HEK293 (cell line): ENCODE data around the gene FKBP10.
A peak's percentile ranks its signal among the peaks of the same experiment; 100 is the strongest.

Source experiments
- CTCF ChIA-PET: fragments of 350-600 bp; formaldehyde crosslinking; extraction: SDS; loops from one replicate; lab custom pipeline; 2021; ENCODE audit warnings: antibody characterized with exemption; lab: Yijun Ruan, JAX
- POLR2A ChIA-PET: fragments of 300-600 bp; formaldehyde crosslinking; extraction: SDS; loops from one replicate; lab custom pipeline; 2020; ENCODE audit warnings: antibody characterized with exemption, inconsistent platforms; lab: Yijun Ruan, JAX
- H3K27ac ChIP-seq: fragments of 200-500 bp; sonication (Bioruptor generic); 2 replicates; pipeline ENCODE4 v1.5.1; 2014; ENCODE audit warnings: low read depth, low read length, control low read depth, inconsistent platforms; ENCODE audit errors: extremely low read depth
- H3K36me3 ChIP-seq, 2 experiments: fragments of 200-500 bp in 1 of 2; sonication (Bioruptor generic) in 1 of 2; 1 replicate in 1 of 2; 2 replicates in 1 of 2; pipeline ENCODE4 v1.5.1; 2014 to 2017; ENCODE audit warnings: inconsistent platforms in 2 of 2, low read length in 2 of 2; ENCODE audit not compliant: control insufficient read depth in 2 of 2, insufficient read depth in 1 of 2
- H3K4me1 ChIP-seq: fragments of 200-500 bp; sonication (Bioruptor generic); 2 replicates; pipeline ENCODE4 v1.5.1; 2014; ENCODE audit warnings: mild to moderate bottlenecking, low read length, inconsistent platforms; ENCODE audit not compliant: control insufficient read depth, insufficient read depth
- H3K4me3 ChIP-seq: 2 replicates; pipeline ENCODE4 v1.5.1; 2011; ENCODE audit warnings: low read depth, mild to moderate bottlenecking, control low read depth, low read length, moderate library complexity
- H3K9me3 ChIP-seq: fragments of 200-500 bp; sonication (Bioruptor generic); 2 replicates; pipeline ENCODE4 v1.5.1; 2014; ENCODE audit warnings: low read depth, low read length, inconsistent platforms; ENCODE audit not compliant: control insufficient read depth, insufficient read depth
- ATF2 ChIP-seq: fragments of 450-650 bp; formaldehyde crosslinking; IDR thresholded peaks from 2 replicates; pipeline ENCODE4 v1.5.1; 2016; ENCODE audit warnings: missing biosample characterization, missing genetic modification characterization, low read depth
- PRDM1 ChIP-seq: fragments of 450-650 bp; formaldehyde crosslinking; IDR thresholded peaks from 2 replicates; pipeline ENCODE4; 2016; ENCODE audit warnings: missing biosample characterization, missing genetic modification characterization
- TRIM28 ChIP-seq: IDR thresholded peaks from 2 replicates; pipeline ENCODE4 v1.6.1; 2011; ENCODE audit warnings: low read length, control low read depth, borderline replicate concordance
- TSHZ1 ChIP-seq: fragments of 450-650 bp; formaldehyde crosslinking; IDR thresholded peaks from 2 replicates; pipeline ENCODE4 v1.5.1; 2016; ENCODE audit warnings: missing biosample characterization, missing genetic modification characterization, borderline replicate concordance
- ZIC2 ChIP-seq: fragments of 450-650 bp; formaldehyde crosslinking; IDR thresholded peaks from 2 replicates; pipeline ENCODE4 v1.5.1; 2016; ENCODE audit warnings: missing biosample characterization, missing genetic modification characterization
- ZNF660 ChIP-seq: fragments of 450-650 bp; IDR thresholded peaks from 2 replicates; pipeline ENCODE4 v1.5.1; 2018; ENCODE audit warnings: missing biosample characterization, mild to moderate bottlenecking, missing genetic modification characterization
- ZNF768 ChIP-seq: fragments of 450-650 bp; formaldehyde crosslinking; IDR thresholded peaks from 2 replicates; pipeline ENCODE4 v1.5.1; 2018; ENCODE audit warnings: missing biosample characterization, mild to moderate bottlenecking, missing genetic modification characterization
- ZNF843 ChIP-seq: fragments of 450-650 bp; formaldehyde crosslinking; IDR thresholded peaks from 2 replicates; pipeline ENCODE4 v1.5.1; 2016; ENCODE audit warnings: missing biosample characterization, missing genetic modification characterization
- ZSCAN18 ChIP-seq: fragments of 450-650 bp; formaldehyde crosslinking; IDR thresholded peaks from 2 replicates; pipeline ENCODE4 v1.5.1; 2016; ENCODE audit warnings: missing biosample characterization, missing genetic modification characterization

The FKBP10 gene

GRCh38 chr17:41870627-41871026 is 57.8 kb downstream of the FKBP10 start:
- CTCF ChIA-PET: interaction anchor here (0.6 to 1.4 kb wide), 2 partner anchors 94 to 133 kb away, joined by 3 to 4 read pairs; no protein-coding TSS in a partner anchor

GRCh38 chr17:41871789-41872188 is 59.0 kb downstream of the FKBP10 start:
- no peak overlapping the region for H3K4me3 ChIP-seq
- H3K4me1 ChIP-seq: no peaks in the 10 kb centered on the region
- ChIA-PET CTCF (interaction anchor here (0.5 kb wide), 1 partner anchor 60 kb away, joined by 3 read pairs; no protein-coding TSS in a partner anchor), POLR2A (no interaction called here)
- H3K9me3 ChIP-seq: no peaks in the 10 kb centered on the region
- H3K27ac ChIP-seq: no peak overlapping the region
- peaks cover 40 to 78% of the 10 kb centered on the region in 2 experiments for H3K36me3 ChIP-seq
- TF ChIP-seq ZIC2 (tag by site-specific recombination): peak; percentile 55
- no peak for TF ChIP-seq TSHZ1
- TF ChIP-seq ZNF768 (tag by site-specific recombination): no peak
- no peak for TF ChIP-seq TRIM28
- no peak for TF ChIP-seq ZSCAN18 (tag by site-specific recombination)

More at GRCh38 chr17:41870627-41871026, 57.8 kb downstream of the FKBP10 start:
- Histone ChIP-seq H3K36me3 (peaks cover 44 to 82% of the 10 kb centered on the region in 2 experiments), H3K27ac (no peak overlapping the region), H3K4me3 (no peak overlapping the region), H3K9me3 (no peaks in the 10 kb centered on the region), H3K4me1 (no peaks in the 10 kb centered on the region)
- POLR2A ChIA-PET: interaction anchor here (0.5 to 1.6 kb wide), 4 partner anchors 48 to 174 kb away, joined by 4 to 7 read pairs (median 5); partner anchors contain the start of genes ACLY and ODAD4
- no peak for TF ChIP-seq PRDM1 (tag by site-specific recombination)
- peak; percentile 25; the same call in 1 of the 2 replicates for TF ChIP-seq ATF2 (tag by site-specific recombination)
- TF ChIP-seq ZNF843: no peak
- TF ChIP-seq ZNF660: no peak
